Keratinocyte (primary cell): ENCODE results near the gene TPO. TPM values are rescaled to one million over a fixed set of nuclear protein-coding genes. Genes with fewer than 3 reads are reported as not detected.

ENCODE experiments used
- DNase-seq: peaks from one replicate; pipeline ENCODE4 v3.0.0-alpha.2; 2011; ENCODE audit warnings: low read depth, missing footprints, low spot score
- FAIRE-seq: peaks from 2 replicates; lab custom pipeline; 2011; peaks lifted over from hg19 to GRCh38; lab: Jason Lieb, UNC
- H2AFZ ChIP-seq: 2 replicates; pipeline ENCODE4 v1.6.0; 2012; ENCODE audit warnings: low read length, control low read depth, inconsistent platforms; ENCODE audit not compliant: control insufficient read depth
- H3K27ac ChIP-seq: 2 replicates; pipeline ENCODE4 v1.5.1; 2011; ENCODE audit warnings: low read length; ENCODE audit not compliant: control insufficient read depth, insufficient read depth
- H3K27me3 ChIP-seq: 3 replicates; pipeline ENCODE4 v1.6.0; 2011; ENCODE audit warnings: low read length; ENCODE audit not compliant: control insufficient read depth, insufficient read depth; ENCODE audit errors: extremely low read depth
- H3K36me3 ChIP-seq, 2 experiments: 2 replicates in 1 of 2; 3 replicates in 1 of 2; pipeline ENCODE4 v1.5.1; 2011; ENCODE audit warnings: low read length in 2 of 2, mild to moderate bottlenecking in 1 of 2; ENCODE audit not compliant: control insufficient read depth in 2 of 2, insufficient read depth in 2 of 2; ENCODE audit errors: extremely low read depth in 1 of 2
- H3K4me1 ChIP-seq: 3 replicates; pipeline ENCODE4 v1.5.1; 2011; ENCODE audit warnings: low read length; ENCODE audit not compliant: control insufficient read depth, insufficient read depth; ENCODE audit errors: extremely low read depth
- H3K4me2 ChIP-seq: 3 replicates; pipeline ENCODE4 v1.6.0; 2011; ENCODE audit warnings: low read depth, low read length; ENCODE audit not compliant: control insufficient read depth, insufficient read depth; ENCODE audit errors: extremely low read depth
- H3K4me3 ChIP-seq, 3 experiments: fragments of 200-600 bp in 1 of 3; sonication (generic) in 1 of 3; 2 replicates in 2 of 3; 3 replicates in 1 of 3; pipeline ENCODE4 v1.5.1; 2011 to 2016; ENCODE audit warnings: low read length in 3 of 3, mild to moderate bottlenecking in 3 of 3, control low read depth in 2 of 3, inconsistent platforms in 1 of 3, low read depth in 1 of 3, mixed read lengths in 1 of 3, mixed run types in 1 of 3, moderate library complexity in 1 of 3; ENCODE audit not compliant: control insufficient read depth in 2 of 3, insufficient read depth in 2 of 3; ENCODE audit errors: extremely low read depth in 1 of 3
- H3K79me2 ChIP-seq: 2 replicates; pipeline ENCODE4 v1.6.0; 2012; ENCODE audit warnings: low read length; ENCODE audit not compliant: control insufficient read depth, insufficient read depth
- H3K9ac ChIP-seq: 3 replicates; pipeline ENCODE4 v1.6.0; 2011; ENCODE audit warnings: low read length; ENCODE audit not compliant: control insufficient read depth, insufficient read depth; ENCODE audit errors: extremely low read depth
- H3K9me1 ChIP-seq: 3 replicates; pipeline ENCODE4 v1.6.0; 2011; ENCODE audit warnings: low read length; ENCODE audit not compliant: control insufficient read depth, insufficient read depth; ENCODE audit errors: extremely low read depth
- H3K9me3 ChIP-seq: 2 replicates; pipeline ENCODE4 v1.5.1; 2012; ENCODE audit warnings: low read depth, low read length; ENCODE audit not compliant: control insufficient read depth
- H4K20me1 ChIP-seq: 3 replicates; pipeline ENCODE4 v1.6.0; 2011; ENCODE audit warnings: low read length; ENCODE audit not compliant: control insufficient read depth, insufficient read depth; ENCODE audit errors: extremely low read depth
- CTCF ChIP-seq, 3 experiments: IDR thresholded peaks in 1 of 3; conservative IDR thresholded peaks in 1 of 3; optimal IDR thresholded peaks in 1 of 3; 2 replicates in 2 of 3; 3 replicates in 1 of 3; pipeline versions ENCODE3 to v1.5.1; 2011; ENCODE audit warnings: low read length in 3 of 3, mild to moderate bottlenecking in 3 of 3, moderate library complexity in 2 of 3, control low read depth in 1 of 3, inconsistent platforms in 1 of 3; ENCODE audit not compliant: insufficient read depth in 2 of 3; ENCODE audit errors: extremely low read depth in 1 of 3
- EZH2 ChIP-seq: IDR thresholded peaks from one replicate; pipeline ENCODE4 v1.6.1; 2012; ENCODE audit warnings: inconsistent platforms, mild to moderate bottlenecking, low read length, moderate library complexity
- dilution Hi-C: fragments of 300-500 bp; cut with MboI; formaldehyde crosslinking; loops from one replicate; pipeline ENCODE4 v1.7.0; 2020; ENCODE audit warnings: low sequenced_read_pairs; ENCODE audit not compliant: extremely low pct_ligation_motif_present
- polyA plus RNA-seq, 5 experiments: library from polyadenylated mRNA; depleted of rRNA in 3 of 5; stranded (reverse) in 3 of 5; stranded (forward) in 1 of 5; unstranded in 1 of 5; fragments of >200 nt; gene quantifications; 1 replicate in 1 of 5; 2 replicates in 3 of 5; 3 replicates in 1 of 5; pipeline versions ENCODE4 v1.2.1 to v1.2.3, GENCODE V29; 2011 to 2012; ENCODE audit warnings: missing spikeins in 2 of 5, low read depth in 1 of 5, low replicate concordance in 1 of 5

TPO gene
- polyA plus RNA-seq, 1 donor (not counting 4 experiments of a cell fraction or from before 2014, with no cell fraction given), result 0.07 TPM

- peaks cover 5% of the 10 kb centered on the region for H3K9me3 ChIP-seq
- no peaks in the 10 kb centered on the region for H3K4me1 ChIP-seq
- H3K27me3 ChIP-seq, result no peaks in the 10 kb centered on the region
- no peak overlapping the region for H3K4me3 ChIP-seq
- no peak overlapping the region for H3K27ac ChIP-seq
- no peak overlapping the region for H3K4me2 ChIP-seq
- TF ChIP-seq CTCF (optimal IDR thresholded peaks at IDR 0.05 in 1 of 3, IDR thresholded peaks at IDR 0.05 in 1 of 3, conservative IDR thresholded peaks at IDR 0.05 in 1 of 3; ENCODE audit: extremely low read depth in 1 of 3, insufficient read depth in 2 of 3, low read length in 3 of 3) (no peak), EZH2 (no peak)
- FAIRE-seq, result no peak
- no peak overlapping the region for H3K9ac ChIP-seq
- dilution Hi-C loops, result no loop called here
- no peaks in the 10 kb centered on the region for H3K36me3 ChIP-seq
- H4K20me1 ChIP-seq, result no peaks in the 10 kb centered on the region
- no peak for DNase-seq
- H3K79me2 ChIP-seq, result no peaks in the 10 kb centered on the region
- H3K9me1 ChIP-seq, result no peaks in the 10 kb centered on the region
- H2AFZ ChIP-seq, result no peak overlapping the region
Observed at GRCh38 chr2:1461507-1462390, 48.5 kb downstream of the TPO start.

- H3K79me2 ChIP-seq, result no peaks in the 10 kb centered on the region
- no peaks in the 10 kb centered on the region for H3K9me3 ChIP-seq
- no peaks in the 10 kb centered on the region for H4K20me1 ChIP-seq
- TF ChIP-seq EZH2, result no peak
- no peak overlapping the region for H3K9ac ChIP-seq
- FAIRE-seq, result no peak
- H3K36me3 ChIP-seq, result no peaks in the 10 kb centered on the region
- DNase-seq, result no peak
- no peak overlapping the region for H3K4me3 ChIP-seq
- H2AFZ ChIP-seq, result no peak overlapping the region
- H3K4me1 ChIP-seq, result no peaks in the 10 kb centered on the region
- no peaks in the 10 kb centered on the region for H3K27me3 ChIP-seq
- dilution Hi-C loops, result no loop called here
- no peak overlapping the region for H3K27ac ChIP-seq
- no peak overlapping the region for H3K4me2 ChIP-seq
- H3K9me1 ChIP-seq, result no peaks in the 10 kb centered on the region
Observed at GRCh38 chr2:1462994-1463393, 49.7 kb downstream of the TPO start.
